HepG2 (cell line): Measurements from ENCODE around the gene CHST11. TPM values are rescaled to one million over a fixed set of nuclear protein-coding genes. Genes with fewer than 3 reads are reported as not detected.

ENCODE experiments used
- ATAC-seq: fragments of 200-7000 bp; cut with Tn5 transposase; 3 replicates; pipeline ENCODE4 v1.9.1; 2020; ENCODE audit warnings: mild to moderate bottlenecking, moderate library complexity
- BruUV-seq: library from RNA; stranded (reverse); fragments of 400-500 nt; replicated peaks from 2 replicates; lab custom pipeline; 2021; lab: Mats Ljungman, UMichigan
- CTCF ChIA-PET: fragments of 300-600 bp; formaldehyde crosslinking; extraction: SDS; loops from one replicate; lab custom pipeline; 2021; ENCODE audit warnings: low total read pairs, inconsistent platforms, low intra/inter-chr PET ratio; lab: Yijun Ruan, JAX
- POLR2A ChIA-PET: fragments of 350-600 bp; sonication (Branson Sonifier 250); formaldehyde crosslinking; loops from one replicate; lab custom pipeline; 2020; ENCODE audit warnings: antibody characterized with exemption, inconsistent platforms; lab: Yijun Ruan, JAX
- DNase-seq: peaks from one replicate; pipeline ENCODE4 v3.0.0-alpha.2; 2015; ENCODE audit warnings: low spot score
- FAIRE-seq: peaks from 3 replicates; lab custom pipeline; 2011; peaks lifted over from hg19 to GRCh38; lab: Jason Lieb, UNC
- H2AFZ ChIP-seq: one replicate; pipeline ENCODE4 v1.6.1; 2011; ENCODE audit warnings: low read length, inconsistent platforms
- H3K27ac ChIP-seq: fragments of 300-600 bp; 3 replicates; pipeline ENCODE4 v1.8.0; 2011; ENCODE audit warnings: mixed run types, mild to moderate bottlenecking, mixed read lengths, low read length, inconsistent platforms; ENCODE audit not compliant: insufficient read depth; ENCODE audit errors: extremely low read length
- H3K27me3 ChIP-seq, 2 experiments: fragments of 200-600 bp in 1 of 2; 2 replicates in 1 of 2; 3 replicates in 1 of 2; pipeline versions ENCODE4 v1.6.0 to v1.8.0; 2011; ENCODE audit warnings: low read length in 2 of 2, mild to moderate bottlenecking in 2 of 2, moderate library complexity in 2 of 2, inconsistent platforms in 1 of 2; ENCODE audit not compliant: insufficient read depth in 2 of 2, control insufficient read depth in 1 of 2
- H3K36me3 ChIP-seq, 2 experiments: fragments of 200-600 bp in 1 of 2; replicated peaks in 1 of 2; 2 replicates in 1 of 2; 3 replicates in 1 of 2; pipeline versions ENCODE4 v1.5.1 to v1.8.0; 2011; ENCODE audit warnings: low read length in 2 of 2, inconsistent platforms in 1 of 2; ENCODE audit not compliant: insufficient read depth in 2 of 2, control insufficient read depth in 1 of 2
- H3K4me1 ChIP-seq: 2 replicates; pipeline ENCODE4 v1.5.1; 2012; ENCODE audit warnings: low read length, inconsistent platforms; ENCODE audit not compliant: insufficient read depth
- H3K4me2 ChIP-seq: 2 replicates; pipeline ENCODE4 v1.6.0; 2011; ENCODE audit warnings: low read depth, low read length, inconsistent platforms
- H3K4me3 ChIP-seq, 3 experiments: fragments of 200-600 bp in 1 of 3; sonication (generic), shearing (Covaris generic) in 1 of 3; replicated peaks in 1 of 3; 2 replicates each; pipeline ENCODE4 v1.5.1; 2011 to 2016; ENCODE audit warnings: low read length in 3 of 3, inconsistent platforms in 2 of 3, low read depth in 2 of 3, mild to moderate bottlenecking in 2 of 3, control low read depth in 1 of 3, mixed read lengths in 1 of 3; ENCODE audit not compliant: insufficient read depth in 1 of 3
- H3K79me2 ChIP-seq: one replicate; pipeline ENCODE4 v1.6.1; 2011; ENCODE audit warnings: low read length, inconsistent platforms; ENCODE audit not compliant: insufficient read depth
- H3K9ac ChIP-seq: 2 replicates; pipeline ENCODE4 v1.6.0; 2011; ENCODE audit warnings: mild to moderate bottlenecking, low read depth, low read length, inconsistent platforms; ENCODE audit not compliant: insufficient read depth
- H3K9me3 ChIP-seq: 2 replicates; pipeline ENCODE4 v1.5.1; 2012; ENCODE audit warnings: mild to moderate bottlenecking, low read length
- H4K20me1 ChIP-seq: 2 replicates; pipeline ENCODE4 v1.6.0; 2011; ENCODE audit warnings: inconsistent platforms, mild to moderate bottlenecking, low read length, moderate library complexity; ENCODE audit not compliant: insufficient read depth
- CBFB ChIP-seq: sonication (generic); formaldehyde crosslinking; IDR thresholded peaks from 2 replicates; pipeline ENCODE4 v1.4.0; 2020; ENCODE audit warnings: missing genetic modification reagents
- EP300 ChIP-seq, 3 experiments: sonication (generic) in 1 of 3; formaldehyde crosslinking in 1 of 3; IDR thresholded peaks; 2 replicates each; pipeline versions ENCODE4 v1.5.1 to v1.6.1; 2011 to 2020; ENCODE audit warnings: low read depth in 2 of 3, low read length in 2 of 3, borderline replicate concordance in 1 of 3, improper control_type of control experiment in 1 of 3, mild to moderate bottlenecking in 1 of 3, missing genetic modification reagents in 1 of 3, moderate library complexity in 1 of 3
- FUBP1 ChIP-seq: sonication (generic); formaldehyde crosslinking; IDR thresholded peaks from 2 replicates; pipeline ENCODE4 v1.5.1; 2020; ENCODE audit warnings: missing genetic modification reagents, mild to moderate bottlenecking, borderline replicate concordance
- GLMP ChIP-seq: sonication (generic); formaldehyde crosslinking; IDR thresholded peaks from 2 replicates; pipeline ENCODE4 v1.9.0; 2021; ENCODE audit warnings: missing genetic modification reagents, mild to moderate bottlenecking, borderline replicate concordance
- KAT7 ChIP-seq: IDR thresholded peaks from 2 replicates; pipeline ENCODE4 v1.6.1; 2018; ENCODE audit warnings: borderline replicate concordance, missing compliant biosample characterization
- KAT8 ChIP-seq: IDR thresholded peaks from 2 replicates; pipeline ENCODE4 v1.6.1; 2016; ENCODE audit warnings: missing genetic modification reagents, missing compliant biosample characterization
- KLF12 ChIP-seq: sonication (generic); formaldehyde crosslinking; IDR thresholded peaks from 2 replicates; pipeline ENCODE4 v1.4.0; 2020; ENCODE audit warnings: missing genetic modification reagents, borderline replicate concordance
- MAFK ChIP-seq, 2 experiments: IDR thresholded peaks in 1 of 2; conservative IDR thresholded peaks in 1 of 2; 2 replicates each; pipeline ENCODE4 v1.6.1; 2011; ENCODE audit warnings: improper control_type of control experiment in 2 of 2, low read length in 2 of 2
- NFE2 ChIP-seq: sonication (generic); formaldehyde crosslinking; IDR thresholded peaks from 2 replicates; pipeline ENCODE4 v1.4.0; 2020; ENCODE audit warnings: missing genetic modification reagents
- NFE2L1 ChIP-seq: sonication (generic); formaldehyde crosslinking; IDR thresholded peaks from 2 replicates; pipeline ENCODE4 v1.4.0; 2020; ENCODE audit warnings: missing genetic modification reagents, mild to moderate bottlenecking, borderline replicate concordance
- PAX8 ChIP-seq: sonication (generic); formaldehyde crosslinking; IDR thresholded peaks from 2 replicates; pipeline ENCODE4 v1.8.0; 2022; ENCODE audit warnings: mild to moderate bottlenecking, missing genetic modification reagents, borderline replicate concordance
- RFX5 ChIP-seq: IDR thresholded peaks from 2 replicates; pipeline ENCODE4 v1.6.1; 2011; ENCODE audit warnings: low read depth, low read length, improper control_type of control experiment
- RORA ChIP-seq: sonication (generic); formaldehyde crosslinking; IDR thresholded peaks from 2 replicates; pipeline ENCODE4 v1.5.0; 2020; ENCODE audit warnings: mild to moderate bottlenecking, missing genetic modification reagents, moderate library complexity
- ZBTB42 ChIP-seq: sonication (generic); formaldehyde crosslinking; IDR thresholded peaks from 2 replicates; pipeline ENCODE4 v1.5.0; 2020; ENCODE audit warnings: mild to moderate bottlenecking, missing genetic modification reagents
- ZMAT5 ChIP-seq: sonication (generic); formaldehyde crosslinking; IDR thresholded peaks from 2 replicates; pipeline ENCODE4 v1.5.0; 2020; ENCODE audit warnings: mild to moderate bottlenecking, low read depth, missing genetic modification reagents, borderline replicate concordance
- ZNF205 ChIP-seq: IDR thresholded peaks from 2 replicates; pipeline ENCODE4 v1.6.1; 2018; ENCODE audit warnings: missing biosample characterization, missing genetic modification reagents
- ZNF761 ChIP-seq: sonication (generic); formaldehyde crosslinking; conservative IDR thresholded peaks from 2 replicates; pipeline ENCODE4 v1.4.0; 2020; ENCODE audit warnings: mild to moderate bottlenecking, missing genetic modification reagents
- ZNF770 ChIP-seq: sonication (generic); formaldehyde crosslinking; IDR thresholded peaks from 2 replicates; pipeline ENCODE4 v1.5.0; 2020; ENCODE audit warnings: mild to moderate bottlenecking, missing genetic modification reagents
- WGBS: methylation state at CpG from one replicate; pipeline ENCODE4 v1.1.6; 2017; ENCODE audit warnings: low lambda C conversion rate; 5-methylcytosine and 5-hydroxymethylcytosine counted together
- in situ Hi-C: cut with HindIII; loops from 2 replicates; pipeline ENCODE4 v1.10.0; 2017; ENCODE audit warnings: low pct_unique_long_range_greater_than_20kb; ENCODE audit not compliant: extremely low pct_ligation_motif_present
- intact Hi-C: fragments of 100-400 bp; cut with micrococcal nuclease; formaldehyde crosslinking; loops from one replicate; pipeline ENCODE4 v1.10.0; 2022; ENCODE audit not compliant: unreplicated experiment
- polyA plus RNA-seq, 8 experiments: library from polyadenylated mRNA; depleted of rRNA in 3 of 8; stranded (reverse) in 7 of 8; unstranded in 1 of 8; fragments of >200 nt; fragmentation: Illumina TruSeq in 4 of 8; extraction: Trizol in 4 of 8; gene quantifications; 2 replicates each; pipeline versions ENCODE4 v1.2.1 to v1.2.3, GENCODE V29; 2011 to 2016; ENCODE audit warnings: low read depth in 4 of 8, missing spikeins in 1 of 8, mixed read lengths in 1 of 8; ENCODE audit not compliant: insufficient read depth in 1 of 8
- total RNA-seq, 5 experiments: library from RNA; depleted of rRNA; stranded (reverse); fragments of >200 nt; fragmentation: Illumina TruSeq; extraction: Trizol; gene quantifications; 2 replicates each; pipeline ENCODE4 v1.2.3, GENCODE V29; 2016; ENCODE audit warnings: low read depth in 1 of 5

Gene CHST11
- total and polyA plus RNA-seq, 2 of the 13 experiments (the other 11 are each of a cell fraction or from before 2014, with no cell fraction given) = 0.15 TPM; not detected in 1

GRCh38 chr12:104672096-104672445 lies 215.3 kb downstream of the CHST11 start (continued):
- TF ChIP-seq ZMAT5 = no peak
- TF ChIP-seq GLMP (CRISPR knock-in tag) = no peak
- TF ChIP-seq NFE2L1 (CRISPR knock-in tag) = no peak
- TF ChIP-seq ZBTB42 (CRISPR knock-in tag) = no peak
- no peak for TF ChIP-seq RFX5
- no peak for TF ChIP-seq EP300 (IDR thresholded peaks at IDR 0.05; ENCODE audit: low read depth in 2 of 2, low read length in 2 of 2)
- no peak for TF ChIP-seq EP300 (CRISPR knock-in tag; IDR thresholded peaks at IDR 0.05; ENCODE audit: borderline replicate concordance)
- no peak for TF ChIP-seq KAT8 (CRISPR knock-in tag)
- no peak for TF ChIP-seq KLF12 (CRISPR knock-in tag)

- no TSS peak for BruUV-seq
- Histone ChIP-seq H3K27ac (no peak overlapping the region), H3K4me2 (no peak overlapping the region), H3K9ac (no peak overlapping the region), H3K4me1 (no peaks in the 10 kb centered on the region), H3K9me3 (no peaks in the 10 kb centered on the region), H3K36me3 (no peaks in the 10 kb centered on the region), H2AFZ (no peak overlapping the region), H3K27me3 (peaks cover 2 to 15% of the 10 kb centered on the region in 2 experiments; a peak in 3 of 5 replicates), H3K4me3 (no peak overlapping the region), H4K20me1 (no peaks in the 10 kb centered on the region), H3K79me2 (no peaks in the 10 kb centered on the region)
- ChIA-PET CTCF (no interaction called here), POLR2A (no interaction called here)
- WGBS = 57% methylated on average over 9 of the region's 10 CpGs
- no peak for DNase-seq
- FAIRE-seq = no peak
- intact Hi-C loops (no loop called here), in situ Hi-C loops (no loop called here)
- no peak for ATAC-seq
- no peak for TF ChIP-seq RORA
- TF ChIP-seq ZNF205 = no peak
- TF ChIP-seq PAX8 = no peak
- TF ChIP-seq NFE2 = no peak
- no peak for TF ChIP-seq ZNF770 (CRISPR knock-in tag)
- no peak for TF ChIP-seq FUBP1 (CRISPR knock-in tag)
- TF ChIP-seq MAFK (conservative IDR thresholded peaks at IDR 0.05 in 1 of 2, IDR thresholded peaks at IDR 0.05 in 1 of 2; ENCODE audit: low read length in 2 of 2) = no peak
- no peak for TF ChIP-seq ZBTB42 (CRISPR knock-in tag)
- no peak for TF ChIP-seq CBFB (CRISPR knock-in tag)
- TF ChIP-seq KAT7 (CRISPR knock-in tag) = no peak
- TF ChIP-seq ZNF761 (CRISPR knock-in tag) = no peak
Measured at GRCh38 chr12:104672501-104673265, 215.9 kb downstream of the CHST11 start.
